ENCODE measurements around the gene ITGA5. TPM values are rescaled to one million over a fixed set of nuclear protein-coding genes. Genes with fewer than 3 reads are reported as not detected.

ITGA5 gene
- total RNA-seq = 10 to 100 TPM; 20.8 to 49.1 TPM
- long read RNA-seq, partial matches to known transcripts = 1 of 3 reads
- long read RNA-seq, other reads (novel, unspliced or antisense) = 2 of 3 reads

DNA sequence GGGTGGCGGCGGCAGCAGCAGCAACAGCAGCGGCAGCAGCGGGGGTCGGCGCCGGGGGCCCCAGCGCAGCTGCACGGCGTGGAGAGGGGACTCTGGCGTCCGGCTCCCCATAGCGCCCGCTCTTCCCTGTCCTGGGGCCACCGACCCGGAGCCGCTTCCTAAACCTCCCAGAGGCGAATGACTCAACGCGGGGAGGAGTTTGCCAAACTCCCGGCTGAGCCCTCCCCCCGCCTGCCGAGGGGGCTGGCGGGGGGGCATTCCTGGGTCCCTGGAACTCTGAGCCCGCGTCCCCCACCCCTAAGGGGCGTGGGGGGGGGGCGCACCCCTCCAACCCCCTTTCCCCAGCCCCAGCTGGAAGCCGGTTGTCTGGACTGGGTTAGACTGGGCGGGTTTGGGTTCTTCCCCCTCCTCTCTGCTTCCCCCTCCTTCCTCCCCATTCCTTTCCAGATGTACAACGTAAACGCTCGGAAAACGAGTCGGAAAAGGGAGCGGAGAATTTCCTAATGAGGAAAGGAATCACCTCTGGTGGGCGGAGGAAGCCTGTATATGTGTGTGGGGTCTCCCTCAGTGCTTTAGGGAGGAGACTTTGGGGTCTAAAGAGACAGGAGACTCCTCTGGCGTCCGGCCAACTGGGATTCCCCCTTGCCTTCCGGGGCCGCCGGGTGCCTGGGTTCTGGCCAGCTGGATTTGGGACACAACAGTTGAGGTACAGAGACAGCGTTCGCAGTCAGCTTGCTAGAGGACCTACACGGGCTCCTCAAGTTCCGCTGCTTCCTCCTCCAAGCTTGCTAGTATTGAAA lies at the start of gene ITGA5:
Gene ITGA5, minus strand, starts transcription at position 179 of the 800 bp plus-strand sequence. Its CDS starts 68 bp downstream, at position 111.
- peak; percentile 69 to 70 for DNase-seq
- intact Hi-C loops (cut with DNase I, micrococcal nuclease) = no loop called here
- ATAC-seq = peak; percentile 56

DNA sequence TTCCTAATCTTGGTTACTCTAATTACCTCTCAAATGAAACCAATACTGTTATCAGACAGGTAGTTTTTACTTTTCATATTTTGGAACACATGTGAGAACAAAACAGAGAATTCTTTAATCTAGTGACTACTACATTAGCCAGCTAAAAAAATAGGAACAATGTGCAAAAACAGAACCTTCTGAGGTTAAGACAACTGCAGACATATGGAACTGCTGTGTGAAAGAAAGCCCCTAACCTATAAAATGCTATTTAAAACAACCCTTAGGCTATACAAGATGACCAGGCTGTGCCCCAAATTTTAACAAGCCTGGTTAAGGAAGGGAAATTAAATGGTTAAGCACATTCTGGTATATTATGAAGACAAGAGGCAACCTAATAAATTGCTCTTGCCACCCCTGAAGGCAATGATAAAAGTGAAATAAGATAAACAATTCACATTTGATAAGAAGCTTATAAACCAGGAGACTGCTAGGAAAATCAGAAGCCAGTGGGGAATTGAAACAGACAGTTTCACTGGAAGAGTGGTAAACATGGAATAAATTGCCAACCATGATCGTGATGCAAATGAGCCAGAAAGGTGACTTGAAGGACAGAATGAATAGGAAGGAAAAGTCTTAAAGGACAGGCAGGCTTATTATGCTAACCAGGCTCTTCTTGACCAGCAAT lies 46.9 kb upstream of the ITGA5 start:
- ATAC-seq = no peak
- DNase-seq = no peak
- intact Hi-C loops (cut with DNase I, micrococcal nuclease) = no loop called here

DNA sequence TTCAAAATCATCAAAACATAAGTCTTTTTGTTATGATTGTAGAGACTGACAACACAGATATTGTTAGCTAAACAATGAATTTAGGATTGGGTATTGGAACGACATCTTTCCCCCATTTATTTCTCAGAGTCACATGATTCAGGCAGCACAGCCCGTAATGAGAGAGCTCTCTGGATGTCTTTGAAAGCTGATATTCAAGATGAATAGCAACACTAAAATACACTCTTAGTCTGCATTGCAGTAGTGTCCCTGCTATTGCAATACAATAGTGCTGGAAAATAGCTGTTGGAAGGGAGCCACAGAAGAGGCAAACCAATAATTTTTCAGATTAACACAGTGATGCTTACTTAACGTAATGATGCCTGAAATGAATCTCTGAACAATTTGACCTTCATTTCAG lies 44.4 kb upstream of the ITGA5 start:
- intact Hi-C loops (cut with DNase I, micrococcal nuclease) = no loop called here
- ATAC-seq (no peak), DNase-seq (no peak)

DNA sequence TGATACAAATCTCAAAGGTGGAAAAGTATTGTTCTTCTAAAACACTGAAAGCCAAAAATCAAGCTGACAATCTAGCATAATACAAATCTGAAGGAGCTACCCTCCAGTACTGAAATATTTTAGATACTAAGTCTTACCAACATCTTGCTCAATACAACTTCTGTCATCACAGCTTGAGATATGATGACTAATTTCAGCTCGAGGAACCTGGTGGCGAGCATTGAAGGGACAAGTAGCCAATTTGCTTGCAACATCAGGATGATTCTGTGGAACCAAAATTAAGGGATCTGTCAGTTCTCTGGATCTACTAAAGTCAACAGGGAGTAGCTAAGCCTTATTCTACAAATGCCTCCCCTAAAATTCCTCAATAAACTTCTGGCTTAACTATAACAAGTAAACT lies 44.0 kb upstream of the ITGA5 start:
- no peak for DNase-seq
- no peak for ATAC-seq
- intact Hi-C loops (cut with DNase I, micrococcal nuclease) = no loop called here

DNA sequence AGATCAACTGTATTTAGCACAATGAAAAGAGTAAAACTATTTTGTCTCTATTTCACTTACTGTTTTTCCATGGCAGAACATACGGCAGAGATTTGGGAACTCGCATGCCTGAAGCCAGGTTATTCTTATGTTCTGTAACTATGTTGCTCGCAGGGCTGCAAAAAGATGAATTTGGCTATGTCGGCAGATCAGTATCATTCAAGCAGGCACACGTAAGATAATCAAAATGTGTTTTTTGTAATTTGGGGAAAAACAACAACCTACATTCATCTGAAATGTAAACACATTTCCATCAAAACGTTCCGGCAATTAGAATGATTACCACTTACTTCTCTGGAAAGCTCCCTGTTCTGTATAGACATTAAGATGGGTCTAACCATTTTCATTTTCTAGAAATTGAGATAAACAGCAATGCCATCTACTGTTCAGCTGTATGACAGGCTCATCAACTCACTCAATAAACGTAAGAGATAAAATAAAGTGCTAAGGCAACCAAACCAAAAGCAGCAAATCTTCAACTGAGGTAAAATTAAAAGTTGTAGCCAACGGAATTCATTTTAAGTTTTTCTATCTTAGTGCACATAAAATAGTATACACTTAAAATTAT lies 41.4 kb upstream of the ITGA5 start:
- DNase-seq = no peak
- intact Hi-C loops (cut with DNase I, micrococcal nuclease) = no loop called here

DNA sequence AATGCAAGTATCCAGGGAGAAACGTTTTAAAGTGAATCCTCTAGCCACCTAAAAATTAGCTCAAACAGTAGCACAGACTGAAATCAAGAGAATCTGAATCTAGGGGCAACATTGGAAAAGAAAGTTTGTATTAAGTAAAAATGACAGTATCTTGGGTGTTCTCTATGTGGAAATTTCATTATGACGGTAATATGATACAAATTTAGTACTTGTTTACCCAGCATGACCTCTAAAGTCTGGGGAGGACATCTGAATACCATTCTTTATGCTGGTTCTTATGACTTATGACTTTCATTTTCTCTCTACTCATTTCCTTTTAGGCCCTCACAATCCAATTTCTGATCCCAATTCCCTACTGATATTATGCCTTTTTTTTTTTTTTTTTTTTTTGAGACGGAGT lies 40.3 kb upstream of the ITGA5 start:
- DNase-seq = no peak
- intact Hi-C loops (cut with DNase I, micrococcal nuclease) = no loop called here
- ATAC-seq = no peak

More for the DNA sequence above, 41.4 kb upstream of the ITGA5 start:
- no peak for ATAC-seq

DNA sequence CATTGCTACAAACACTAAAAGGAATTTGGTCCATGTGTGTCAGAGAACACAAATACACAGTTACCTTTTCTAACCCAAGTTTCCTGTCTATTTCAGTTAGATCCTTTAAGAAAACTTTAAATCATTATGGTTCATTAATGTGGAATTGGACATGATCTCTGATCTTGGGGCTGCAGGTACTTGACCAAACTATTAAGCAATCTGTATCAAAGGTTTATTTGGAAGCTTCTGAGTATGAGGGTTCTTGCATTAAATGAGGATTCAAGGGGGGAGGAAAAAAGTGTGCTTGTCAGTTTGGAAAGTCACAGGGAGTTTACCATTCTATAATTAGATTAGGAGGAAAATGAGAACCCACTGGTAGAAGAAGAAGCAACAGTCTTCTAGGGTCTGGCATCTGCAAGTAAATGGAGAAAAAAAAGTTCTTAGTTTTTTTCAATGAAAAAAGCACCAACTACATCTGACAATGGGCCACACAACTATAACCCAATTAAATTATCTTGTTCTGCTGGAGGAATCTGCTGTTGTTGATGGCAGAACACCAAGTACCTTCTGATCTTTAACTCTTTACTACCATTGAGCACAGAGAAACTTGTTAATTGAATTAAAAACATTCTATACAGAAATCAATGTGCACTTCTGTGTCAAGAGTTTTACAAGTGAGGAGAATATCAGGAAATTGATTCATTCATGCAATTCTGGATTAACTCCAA lies 36.8 kb upstream of the ITGA5 start:
- no peak for DNase-seq
- ATAC-seq = no peak
- intact Hi-C loops (cut with DNase I, micrococcal nuclease) = no loop called here

DNA sequence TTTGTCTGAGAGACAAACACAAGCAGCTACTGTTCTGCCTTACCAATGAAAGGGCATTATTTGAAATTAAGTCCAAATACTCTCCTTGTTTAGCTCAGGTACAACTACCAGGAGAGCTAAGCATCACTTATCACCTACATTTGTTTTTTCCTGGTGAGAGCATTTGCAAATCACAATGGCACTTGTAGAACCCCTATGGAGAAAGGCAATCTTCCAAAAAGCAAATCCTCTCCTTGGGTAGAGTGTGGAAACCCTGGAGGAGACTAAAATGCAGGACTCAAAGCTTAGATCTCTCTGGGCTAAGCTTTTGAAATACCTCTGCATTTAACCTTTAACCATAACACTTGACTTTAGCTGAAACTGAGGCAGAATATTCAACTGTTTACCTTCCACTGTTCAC lies 33.6 kb upstream of the ITGA5 start:
- DNase-seq = no peak
- no peak for ATAC-seq
- intact Hi-C loops (cut with DNase I, micrococcal nuclease) = no loop called here

DNA sequence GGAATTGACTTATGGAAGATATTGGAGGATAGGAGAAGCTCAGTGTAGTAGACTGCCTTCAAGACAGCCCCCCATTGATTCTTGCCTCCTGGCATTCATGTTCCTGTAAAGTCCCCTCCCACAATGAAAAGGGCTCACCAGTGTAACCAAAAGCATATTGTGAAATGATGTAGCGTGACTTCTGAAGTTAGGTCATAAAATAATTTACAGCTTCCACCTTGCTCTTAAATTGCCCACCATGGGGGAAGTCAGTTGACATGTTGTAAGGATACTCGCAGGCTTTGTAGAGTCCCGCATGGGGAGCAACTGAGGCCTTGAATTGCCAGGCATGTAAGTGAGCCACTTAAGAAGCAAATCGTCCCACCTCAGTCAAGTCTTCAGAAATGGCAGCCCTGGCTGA lies 29.3 kb upstream of the ITGA5 start:
- no peak for DNase-seq
- intact Hi-C loops (cut with DNase I, micrococcal nuclease) = no loop called here
- no peak for ATAC-seq

DNA sequence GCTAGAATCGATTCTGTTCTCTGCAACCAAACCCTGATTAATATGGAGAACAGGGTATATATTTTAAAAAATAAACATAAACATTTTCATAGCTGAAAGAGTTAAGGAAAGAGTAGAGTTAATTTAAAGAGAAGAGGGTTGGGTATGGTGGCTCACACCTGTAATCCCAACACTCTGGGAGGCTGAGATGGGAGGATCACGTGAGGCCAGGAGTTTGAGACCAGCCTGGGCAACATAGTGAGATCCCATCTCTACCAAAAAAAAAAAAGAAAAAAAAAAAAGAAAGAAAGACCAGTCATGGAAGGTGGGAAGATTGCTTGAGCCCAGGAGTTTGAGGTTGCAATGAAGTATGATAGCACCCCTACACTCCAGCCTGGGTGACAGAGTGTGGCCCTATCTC lies 28.9 kb upstream of the ITGA5 start:
- ATAC-seq (no peak), DNase-seq (no peak)
- intact Hi-C loops (cut with DNase I, micrococcal nuclease) = no loop called here

DNA sequence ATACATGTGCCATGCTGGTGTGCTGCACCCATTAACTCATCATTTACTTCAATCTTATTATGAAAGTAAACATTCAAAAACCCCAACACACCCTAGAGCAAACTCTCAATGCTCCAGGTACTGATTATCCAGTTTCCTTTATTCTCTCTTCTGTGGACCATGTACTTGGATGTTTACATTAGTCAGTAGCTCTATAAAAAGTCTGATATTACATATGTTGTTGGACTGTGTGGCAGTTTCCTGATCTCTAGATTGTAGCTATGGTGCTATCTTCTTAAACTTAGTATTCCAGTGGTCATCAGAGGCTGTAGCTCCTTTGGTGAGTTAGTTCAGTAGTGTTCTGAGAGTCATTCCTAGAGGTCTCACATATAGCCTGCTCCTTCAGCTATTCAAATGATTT lies 25.1 kb upstream of the ITGA5 start:
- intact Hi-C loops (cut with DNase I, micrococcal nuclease) = no loop called here
- DNase-seq = no peak
- peak; percentile 92 for ATAC-seq

DNA sequence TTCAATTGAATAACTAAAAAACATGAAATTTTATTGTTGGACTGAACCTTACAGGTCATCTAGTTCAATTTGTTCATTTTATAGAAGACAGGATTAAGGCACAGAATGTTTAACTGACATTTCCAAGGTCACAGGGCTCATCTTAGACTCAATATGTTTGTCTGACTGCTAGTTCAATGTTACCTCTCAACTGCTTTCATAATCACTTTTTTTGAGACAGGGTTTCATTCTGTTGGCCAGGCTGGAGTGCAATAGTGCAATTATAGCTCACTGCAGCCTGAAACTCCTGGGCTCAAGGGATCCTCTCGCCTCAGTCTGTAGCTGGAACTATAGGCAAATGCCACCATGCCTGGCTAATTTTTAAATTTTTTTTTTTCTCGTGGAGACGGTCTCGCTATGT lies 24.4 kb upstream of the ITGA5 start:
- no peak for DNase-seq
- no peak for ATAC-seq
- intact Hi-C loops (cut with DNase I, micrococcal nuclease) = no loop called here

DNA sequence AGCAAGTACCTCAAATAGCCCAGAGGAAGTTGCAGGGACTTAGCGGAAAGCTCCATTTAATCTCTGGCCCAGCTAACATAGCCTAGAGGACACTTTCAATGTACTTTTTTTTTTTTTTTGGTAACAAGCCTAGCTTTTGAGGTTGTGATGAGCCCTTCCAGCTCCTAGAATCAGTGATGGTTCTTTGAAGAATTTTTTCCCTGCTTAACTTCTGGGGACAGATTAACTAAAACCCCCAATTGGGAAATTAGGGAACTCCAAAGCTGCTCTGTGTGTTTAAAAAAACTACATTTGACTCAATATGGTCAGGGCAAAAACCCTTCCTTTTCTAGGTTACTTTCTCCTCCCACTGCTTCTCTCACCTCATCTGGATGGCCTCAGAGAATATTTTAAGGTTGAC lies 23.9 kb upstream of the ITGA5 start:
- ATAC-seq (no peak), DNase-seq (no peak)
- intact Hi-C loops (cut with DNase I, micrococcal nuclease) = no loop called here

DNA sequence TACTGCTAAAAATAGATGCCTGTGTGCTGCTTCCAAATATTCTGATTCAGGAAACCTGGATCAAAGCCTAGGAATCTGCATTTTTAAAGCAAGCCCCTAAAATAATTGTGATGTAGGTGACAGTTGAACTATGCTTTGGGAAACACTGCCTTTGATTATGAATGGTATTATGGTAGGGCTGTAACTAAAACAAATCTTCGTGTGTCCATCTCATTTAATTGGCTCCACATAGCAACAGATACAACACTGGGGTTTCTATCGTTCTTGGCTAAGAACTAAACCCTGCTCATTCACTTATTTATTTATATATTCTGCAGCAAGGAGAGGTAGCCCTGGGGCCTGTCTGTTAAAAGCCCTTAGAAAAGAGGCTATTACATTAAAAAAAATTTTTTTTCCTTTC lies 23.0 kb upstream of the ITGA5 start:
- DNase-seq (no peak), ATAC-seq (no peak)
- intact Hi-C loops (cut with DNase I, micrococcal nuclease) = no loop called here

DNA sequence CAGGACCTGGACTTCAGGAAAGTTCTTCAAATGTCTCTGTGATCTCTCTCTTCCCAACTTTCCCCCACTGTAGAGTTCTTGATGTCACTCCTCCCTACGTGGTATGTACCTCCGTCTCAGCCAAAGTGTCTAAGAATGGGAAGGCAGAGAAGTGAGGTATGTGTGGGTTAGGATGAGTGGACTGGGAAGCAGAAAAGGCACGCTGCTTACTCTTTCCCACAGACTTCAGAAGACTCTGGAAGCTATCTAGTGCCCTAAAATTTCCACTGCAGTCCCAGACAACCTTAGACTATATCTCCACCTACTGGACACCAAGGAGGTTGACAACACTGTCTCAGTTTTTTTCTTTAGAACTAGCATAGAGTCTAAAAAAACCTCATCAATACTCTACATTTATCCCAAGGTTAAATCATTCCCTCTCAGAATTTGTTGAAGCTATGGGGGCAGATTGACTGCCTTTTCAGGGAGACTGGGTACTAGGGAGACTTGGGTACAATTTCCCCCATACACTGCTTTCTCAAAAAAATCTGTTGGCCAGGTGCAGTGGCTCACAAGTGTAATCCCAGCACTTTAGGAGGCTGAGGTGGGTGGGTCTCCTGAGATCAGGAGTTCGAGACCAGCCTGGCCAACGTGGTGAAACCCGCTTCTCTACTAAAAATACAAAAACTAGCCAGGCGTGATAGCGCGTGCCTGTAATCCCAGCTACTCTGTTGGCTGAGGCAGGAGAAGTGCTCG lies 20.6 kb upstream of the ITGA5 start:
- DNase-seq = no peak
- intact Hi-C loops (cut with DNase I, micrococcal nuclease) = loop anchor here (5.0 kb wide), 2 partner anchors 37 to 42 kb away; no protein-coding TSS in a partner anchor
- ATAC-seq = peak; percentile 68

DNA sequence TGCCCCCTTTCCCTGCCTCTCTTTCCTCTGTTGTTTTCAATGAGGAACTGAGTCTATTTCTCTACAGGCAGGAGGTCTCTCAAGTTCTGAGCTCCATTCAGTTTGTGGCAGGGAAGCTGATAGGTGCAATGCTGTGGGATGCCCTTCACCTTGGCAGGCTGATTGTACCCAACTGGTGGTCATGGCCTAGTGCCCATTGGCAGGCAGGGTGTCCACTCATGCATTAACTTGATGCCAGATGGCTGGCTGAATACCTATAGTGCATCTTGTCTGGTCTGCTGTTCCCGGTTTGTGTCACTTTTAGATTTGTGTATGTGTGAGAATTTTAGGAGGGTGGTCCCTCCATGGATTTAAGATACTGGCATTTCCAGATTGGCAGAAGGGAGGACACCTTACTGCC lies 20.0 kb upstream of the ITGA5 start:
- no peak for ATAC-seq
- intact Hi-C loops (cut with DNase I, micrococcal nuclease) = loop anchor here (5.0 kb wide), 2 partner anchors 37 to 42 kb away; no protein-coding TSS in a partner anchor
- no peak for DNase-seq

DNA sequence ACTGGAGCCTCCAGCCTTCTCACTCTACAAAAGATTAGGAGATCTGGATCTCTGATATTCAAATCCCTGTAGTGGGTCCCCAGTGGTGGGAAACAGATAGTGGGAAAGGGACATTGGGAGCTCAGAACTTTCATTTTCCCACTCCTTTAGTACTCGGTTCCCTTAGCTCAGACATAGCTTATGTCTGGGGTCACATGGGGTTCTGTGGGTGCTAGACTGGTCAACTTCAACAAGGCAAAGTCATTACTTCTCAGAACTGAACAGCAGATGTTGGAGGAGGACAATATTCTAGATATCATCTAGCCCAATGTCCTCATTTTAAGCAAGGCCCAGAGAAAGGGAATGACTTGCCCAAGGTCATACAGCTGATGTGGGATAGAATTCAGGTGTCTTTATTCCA lies 19.5 kb upstream of the ITGA5 start:
- ATAC-seq (no peak), DNase-seq (no peak)
- intact Hi-C loops (cut with DNase I, micrococcal nuclease) = loop anchor here (5.0 kb wide), 2 partner anchors 36 to 41 kb away; no protein-coding TSS in a partner anchor

DNA sequence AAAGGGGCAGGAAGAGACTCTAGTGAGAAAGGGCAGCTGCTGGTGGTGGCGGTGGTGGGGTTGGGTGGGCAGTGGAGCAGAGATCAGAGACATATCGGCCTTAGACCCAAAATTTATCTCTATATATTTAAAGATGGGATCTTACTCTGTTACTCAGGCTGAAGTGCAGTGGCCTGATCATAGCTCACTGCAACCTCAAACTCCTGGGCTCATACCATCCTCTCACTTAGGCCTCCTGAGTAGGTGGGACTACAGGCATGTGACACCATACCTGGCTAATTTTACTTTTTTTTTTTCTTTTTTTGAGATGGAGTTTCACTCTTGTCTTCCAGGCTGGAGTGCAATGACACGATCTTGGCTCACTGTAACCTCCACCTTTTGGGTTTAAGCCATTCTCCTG lies 18.6 kb upstream of the ITGA5 start:
- no peak for ATAC-seq
- no peak for DNase-seq
- intact Hi-C loops (cut with DNase I, micrococcal nuclease) = loop anchor here (5.0 kb wide), 2 partner anchors 35 to 40 kb away; no protein-coding TSS in a partner anchor
